ENCODE data around the gene RASAL1. TPM values are rescaled to one million over a fixed set of nuclear protein-coding genes. Genes with fewer than 3 reads are reported as not detected.

Gene RASAL1
- total and polyA plus RNA-seq, 2 donors (not counting 1 experiment from before 2014, with no cell fraction given): 0.10 to 11.0 TPM

- H3K4me3 ChIP-seq (ENCODE audit: control extremely low read depth in 1 of 5, extremely low read depth in 1 of 5, insufficient read depth in 1 of 5, low read depth in 2 of 5, low read length in 4 of 5): no peak within 1 kb of the TSS
- H3K27me3 ChIP-seq (replicated peaks in 1 of 4; ENCODE audit: control extremely low read depth in 1 of 4, control insufficient read depth in 3 of 4, insufficient read depth in 4 of 4, low read length in 3 of 4): peaks cover 0 to 14% (median 7%) of the 10 kb centered on the region in 4 experiments
- no peaks in the 10 kb centered on the region for H3K36me3 ChIP-seq (replicated peaks in 1 of 2; ENCODE audit: control extremely low read depth in 1 of 2, control insufficient read depth in 1 of 2, extremely low read depth in 1 of 2, insufficient read depth in 2 of 2, low read length in 1 of 2)
- no peak within 1 kb of the TSS for H3K9ac ChIP-seq (ENCODE audit: low read length)
- H3K9me3 ChIP-seq (ENCODE audit: control extremely low read depth in 1 of 3, control insufficient read depth in 2 of 3, insufficient read depth in 1 of 3, low read length in 2 of 3): peaks cover 0 to 6% (median 1%) of the 10 kb centered on the region in 3 donors
- intact Hi-C loops (cut with micrococcal nuclease): loop anchor here (5.0 to 10.0 kb wide), 2 partner anchors 52 to 245 kb away; partner anchors contain the start of gene OAS1
- no peak within 1 kb of the TSS for H2AFZ ChIP-seq (ENCODE audit: insufficient read depth, low read depth, low read length, poor library complexity, severe bottlenecking)
- Mint-ChIP-seq H3K27ac (no peak within 1 kb of the TSS), H3K4me1 (peaks cover 20% of the 10 kb centered on the region), H3K27me3 (peaks cover 6% of the 10 kb centered on the region), H3K9me3 (ENCODE audit: insufficient read depth) (peaks cover 3% of the 10 kb centered on the region), H3K4me3 (no peak within 1 kb of the TSS)
- WGBS (ENCODE audit: insufficient coverage): 70% methylated on average over 13 of the region's 22 CpGs
- DNase-seq: peak; percentile 29
- H3K4me1 ChIP-seq (ENCODE audit: control insufficient read depth in 2 of 2, insufficient read depth in 2 of 2, low read length in 2 of 2): peaks cover 7 to 21% of the 10 kb centered on the region in 2 donors
- CTCF ChIA-PET: interaction anchor here (0.5 to 1.4 kb wide), 4 partner anchors 17 to 63 kb away, joined by 3 to 4 read pairs (median 3); no protein-coding TSS in a partner anchor
- TF ChIP-seq, protein P1, sequence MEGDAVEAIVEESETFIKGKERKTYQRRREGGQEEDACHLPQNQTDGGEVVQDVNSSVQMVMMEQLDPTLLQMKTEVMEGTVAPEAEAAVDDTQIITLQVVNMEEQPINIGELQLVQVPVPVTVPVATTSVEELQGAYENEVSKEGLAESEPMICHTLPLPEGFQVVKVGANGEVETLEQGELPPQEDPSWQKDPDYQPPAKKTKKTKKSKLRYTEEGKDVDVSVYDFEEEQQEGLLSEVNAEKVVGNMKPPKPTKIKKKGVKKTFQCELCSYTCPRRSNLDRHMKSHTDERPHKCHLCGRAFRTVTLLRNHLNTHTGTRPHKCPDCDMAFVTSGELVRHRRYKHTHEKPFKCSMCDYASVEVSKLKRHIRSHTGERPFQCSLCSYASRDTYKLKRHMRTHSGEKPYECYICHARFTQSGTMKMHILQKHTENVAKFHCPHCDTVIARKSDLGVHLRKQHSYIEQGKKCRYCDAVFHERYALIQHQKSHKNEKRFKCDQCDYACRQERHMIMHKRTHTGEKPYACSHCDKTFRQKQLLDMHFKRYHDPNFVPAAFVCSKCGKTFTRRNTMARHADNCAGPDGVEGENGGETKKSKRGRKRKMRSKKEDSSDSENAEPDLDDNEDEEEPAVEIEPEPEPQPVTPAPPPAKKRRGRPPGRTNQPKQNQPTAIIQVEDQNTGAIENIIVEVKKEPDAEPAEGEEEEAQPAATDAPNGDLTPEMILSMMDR (IDR thresholded peaks at IDR 0.05): no peak
- H4K20me1 ChIP-seq (ENCODE audit: control insufficient read depth, insufficient read depth, low read length, poor library complexity, severe bottlenecking): peaks cover 4% of the 10 kb centered on the region
- no peak within 1 kb of the TSS for H3K4me2 ChIP-seq (replicated peaks; ENCODE audit: low read depth, low read length, poor library complexity, severe bottlenecking)
- no peak for ATAC-seq (ENCODE audit: low read depth)
- POLR2A ChIA-PET: no interaction called here
- H3K79me2 ChIP-seq (ENCODE audit: control insufficient read depth, insufficient read depth, low read length): peaks cover 3% of the 10 kb centered on the region
- H3K27ac ChIP-seq (ENCODE audit: low read length in 2 of 2): no peak within 1 kb of the TSS
Observed at GRCh38 chr12:113149361-113150150, 14.0 kb upstream of the RASAL1 start, which contains the start of gene CFAP73. CFAP73 (plus strand) TSS chr12:113149724; CDS start chr12:113149858, 134 bp downstream.

DNA sequence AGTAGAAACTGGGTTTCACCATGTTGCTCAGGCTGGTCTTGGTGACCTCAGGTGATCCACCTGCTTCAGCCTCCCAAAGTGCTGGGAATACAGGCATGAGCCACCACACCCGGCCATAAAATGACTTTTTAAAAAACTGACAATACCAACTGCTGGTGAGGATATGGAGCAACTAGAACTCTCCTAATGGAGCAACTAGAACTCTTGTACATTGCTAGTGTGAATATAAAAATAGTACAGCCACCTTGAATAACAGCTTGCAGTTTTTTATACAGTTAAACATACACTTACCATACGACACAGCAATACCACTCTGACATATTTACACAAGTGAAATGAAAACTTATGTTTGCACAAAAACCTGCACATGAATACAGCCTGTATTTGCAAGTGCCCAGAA is 11.4 kb upstream of the RASAL1 start:
- ChIA-PET CTCF (interaction anchor here (1.1 kb wide), 1 partner anchor 25 kb away, joined by 3 read pairs; no protein-coding TSS in a partner anchor), POLR2A (no interaction called here)
- no peak overlapping the region for H3K4me2 ChIP-seq (replicated peaks; ENCODE audit: low read depth, low read length, poor library complexity, severe bottlenecking)
- H3K27ac Mint-ChIP-seq: no peak overlapping the region
- peaks cover 0 to 3% (median 0%) of the 10 kb centered on the region in 4 experiments for H3K27me3 ChIP-seq (replicated peaks in 1 of 4; ENCODE audit: control extremely low read depth in 1 of 4, control insufficient read depth in 3 of 4, insufficient read depth in 4 of 4, low read length in 3 of 4)
- no peak overlapping the region for H3K4me3 ChIP-seq (ENCODE audit: control extremely low read depth in 1 of 5, extremely low read depth in 1 of 5, insufficient read depth in 1 of 5, low read depth in 2 of 5, low read length in 4 of 5)
- peaks cover 3% of the 10 kb centered on the region for H3K9me3 Mint-ChIP-seq (ENCODE audit: insufficient read depth)
- H3K9ac ChIP-seq (ENCODE audit: low read length): no peak overlapping the region
- no peaks in the 10 kb centered on the region for H3K79me2 ChIP-seq (ENCODE audit: control insufficient read depth, insufficient read depth, low read length)
- no peak for DNase-seq
- peaks cover 16% of the 10 kb centered on the region for H3K4me1 Mint-ChIP-seq
- no CpG with 5 or more reads among the region's 2 CpGs for WGBS (ENCODE audit: insufficient coverage)
- no peaks in the 10 kb centered on the region for H3K36me3 ChIP-seq (replicated peaks in 1 of 2; ENCODE audit: control extremely low read depth in 1 of 2, control insufficient read depth in 1 of 2, extremely low read depth in 1 of 2, insufficient read depth in 2 of 2, low read length in 1 of 2)
- no peak overlapping the region for H2AFZ ChIP-seq (ENCODE audit: insufficient read depth, low read depth, low read length, poor library complexity, severe bottlenecking)
- H4K20me1 ChIP-seq (ENCODE audit: control insufficient read depth, insufficient read depth, low read length, poor library complexity, severe bottlenecking): no peaks in the 10 kb centered on the region
- no peak overlapping the region for H3K4me3 Mint-ChIP-seq
- peaks cover 0 to 6% (median 1%) of the 10 kb centered on the region in 3 donors for H3K9me3 ChIP-seq (ENCODE audit: control extremely low read depth in 1 of 3, control insufficient read depth in 2 of 3, insufficient read depth in 1 of 3, low read length in 2 of 3)
- no peak overlapping the region for H3K27ac ChIP-seq (ENCODE audit: low read length in 2 of 2)
- peaks cover 10 to 11% of the 10 kb centered on the region in 2 donors for H3K4me1 ChIP-seq (ENCODE audit: control insufficient read depth in 2 of 2, insufficient read depth in 2 of 2, low read length in 2 of 2)
- intact Hi-C loops (cut with micrococcal nuclease): no loop called here
- no peak for TF ChIP-seq EZH2 (IDR thresholded peaks at IDR 0.05; ENCODE audit: borderline replicate concordance, insufficient read depth, low read depth, low read length, poor library complexity, severe bottlenecking)
- TF ChIP-seq, protein P1 (IDR thresholded peaks at IDR 0.05): no peak
- peaks cover 1% of the 10 kb centered on the region for H3K27me3 Mint-ChIP-seq
- no peak for ATAC-seq (ENCODE audit: low read depth)
